B cell (primary cell): ENCODE data around the gene HSD11B1.

Source experiments
- EZH2 ChIP-seq: IDR thresholded peaks from 2 replicates; pipeline ENCODE4 v1.6.1; 2012; ENCODE audit warnings: borderline replicate concordance, low read depth, mild to moderate bottlenecking, moderate library complexity, low read length; ENCODE audit not compliant: insufficient read depth, poor library complexity, severe bottlenecking
- TF ChIP-seq, protein P1 (sequence below): fragments of 200-600 bp; IDR thresholded peaks from one replicate; pipeline ENCODE4 v1.8.0; 2022; ENCODE audit warnings: antibody characterized with exemption, mild to moderate bottlenecking

DNA sequence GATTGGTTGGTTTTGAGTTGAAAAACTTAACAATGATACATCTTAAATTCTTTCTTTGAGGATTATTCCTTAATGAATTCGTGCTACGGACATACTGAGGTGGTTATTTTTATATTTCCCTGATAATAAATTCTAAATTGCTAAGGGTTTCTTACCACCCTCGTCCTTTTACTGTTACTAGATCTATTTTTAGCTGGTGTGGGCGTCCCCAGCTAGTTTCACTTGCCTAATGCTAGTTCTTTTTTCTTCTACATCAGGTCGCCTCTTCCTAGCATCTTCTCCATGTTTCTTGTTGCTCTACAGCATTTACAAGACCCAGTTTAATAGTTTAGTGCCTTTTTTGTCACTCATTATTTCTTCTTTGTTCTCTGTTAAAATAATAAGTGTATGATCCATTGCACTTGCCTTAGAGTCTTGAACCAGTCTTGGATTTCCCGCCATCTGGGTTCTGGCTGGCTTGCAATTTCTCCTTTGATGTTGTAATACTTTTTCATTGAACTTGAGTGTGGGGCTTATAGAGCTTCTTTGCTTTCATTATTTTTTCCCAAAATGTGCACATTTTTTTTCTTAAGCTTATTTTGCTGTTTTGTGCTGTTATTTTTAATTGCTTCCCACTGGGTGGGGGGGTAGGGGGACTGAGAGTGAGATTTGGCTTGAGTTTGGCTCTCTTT is 677 bp upstream of the HSD11B1 start:
- TF ChIP-seq, protein P1, sequence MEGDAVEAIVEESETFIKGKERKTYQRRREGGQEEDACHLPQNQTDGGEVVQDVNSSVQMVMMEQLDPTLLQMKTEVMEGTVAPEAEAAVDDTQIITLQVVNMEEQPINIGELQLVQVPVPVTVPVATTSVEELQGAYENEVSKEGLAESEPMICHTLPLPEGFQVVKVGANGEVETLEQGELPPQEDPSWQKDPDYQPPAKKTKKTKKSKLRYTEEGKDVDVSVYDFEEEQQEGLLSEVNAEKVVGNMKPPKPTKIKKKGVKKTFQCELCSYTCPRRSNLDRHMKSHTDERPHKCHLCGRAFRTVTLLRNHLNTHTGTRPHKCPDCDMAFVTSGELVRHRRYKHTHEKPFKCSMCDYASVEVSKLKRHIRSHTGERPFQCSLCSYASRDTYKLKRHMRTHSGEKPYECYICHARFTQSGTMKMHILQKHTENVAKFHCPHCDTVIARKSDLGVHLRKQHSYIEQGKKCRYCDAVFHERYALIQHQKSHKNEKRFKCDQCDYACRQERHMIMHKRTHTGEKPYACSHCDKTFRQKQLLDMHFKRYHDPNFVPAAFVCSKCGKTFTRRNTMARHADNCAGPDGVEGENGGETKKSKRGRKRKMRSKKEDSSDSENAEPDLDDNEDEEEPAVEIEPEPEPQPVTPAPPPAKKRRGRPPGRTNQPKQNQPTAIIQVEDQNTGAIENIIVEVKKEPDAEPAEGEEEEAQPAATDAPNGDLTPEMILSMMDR: no peak
- no peak for TF ChIP-seq EZH2
